ENCODE measurements around the gene PPP6R2.

The PPP6R2 gene, protein sequence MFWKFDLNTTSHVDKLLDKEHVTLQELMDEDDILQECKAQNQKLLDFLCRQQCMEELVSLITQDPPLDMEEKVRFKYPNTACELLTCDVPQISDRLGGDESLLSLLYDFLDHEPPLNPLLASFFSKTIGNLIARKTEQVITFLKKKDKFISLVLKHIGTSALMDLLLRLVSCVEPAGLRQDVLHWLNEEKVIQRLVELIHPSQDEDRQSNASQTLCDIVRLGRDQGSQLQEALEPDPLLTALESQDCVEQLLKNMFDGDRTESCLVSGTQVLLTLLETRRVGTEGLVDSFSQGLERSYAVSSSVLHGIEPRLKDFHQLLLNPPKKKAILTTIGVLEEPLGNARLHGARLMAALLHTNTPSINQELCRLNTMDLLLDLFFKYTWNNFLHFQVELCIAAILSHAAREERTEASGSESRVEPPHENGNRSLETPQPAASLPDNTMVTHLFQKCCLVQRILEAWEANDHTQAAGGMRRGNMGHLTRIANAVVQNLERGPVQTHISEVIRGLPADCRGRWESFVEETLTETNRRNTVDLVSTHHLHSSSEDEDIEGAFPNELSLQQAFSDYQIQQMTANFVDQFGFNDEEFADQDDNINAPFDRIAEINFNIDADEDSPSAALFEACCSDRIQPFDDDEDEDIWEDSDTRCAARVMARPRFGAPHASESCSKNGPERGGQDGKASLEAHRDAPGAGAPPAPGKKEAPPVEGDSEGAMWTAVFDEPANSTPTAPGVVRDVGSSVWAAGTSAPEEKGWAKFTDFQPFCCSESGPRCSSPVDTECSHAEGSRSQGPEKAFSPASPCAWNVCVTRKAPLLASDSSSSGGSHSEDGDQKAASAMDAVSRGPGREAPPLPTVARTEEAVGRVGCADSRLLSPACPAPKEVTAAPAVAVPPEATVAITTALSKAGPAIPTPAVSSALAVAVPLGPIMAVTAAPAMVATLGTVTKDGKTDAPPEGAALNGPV

GRCh38 chr22:50342651-50343540 is at the start of gene PPP6R2:
TSS of gene PPP6R2 (plus strand) at chr22:50343327. CDS start at chr22:50393909, 50,582 bp downstream.
- DNase-seq: peak; percentile 77 to 86 (median 82)

- no peak for DNase-seq
These were observed 49.4 kb upstream of the PPP6R2 start for GRCh38 chr22:50293441-50294318.

- no peak for DNase-seq
These were observed 48.8 kb upstream of the PPP6R2 start for GRCh38 chr22:50294319-50294656.

GRCh38 chr22:50296658-50297490 is 46.3 kb upstream of the PPP6R2 start:
- DNase-seq: no peak

- no peak for DNase-seq
These were observed 45.4 kb upstream of the PPP6R2 start for GRCh38 chr22:50297510-50298265.

- no peak for DNase-seq
These were observed 44.9 kb upstream of the PPP6R2 start for GRCh38 chr22:50298266-50298637.

GRCh38 chr22:50298937-50299784 is 44.0 kb upstream of the PPP6R2 start:
- DNase-seq: no peak

DNA sequence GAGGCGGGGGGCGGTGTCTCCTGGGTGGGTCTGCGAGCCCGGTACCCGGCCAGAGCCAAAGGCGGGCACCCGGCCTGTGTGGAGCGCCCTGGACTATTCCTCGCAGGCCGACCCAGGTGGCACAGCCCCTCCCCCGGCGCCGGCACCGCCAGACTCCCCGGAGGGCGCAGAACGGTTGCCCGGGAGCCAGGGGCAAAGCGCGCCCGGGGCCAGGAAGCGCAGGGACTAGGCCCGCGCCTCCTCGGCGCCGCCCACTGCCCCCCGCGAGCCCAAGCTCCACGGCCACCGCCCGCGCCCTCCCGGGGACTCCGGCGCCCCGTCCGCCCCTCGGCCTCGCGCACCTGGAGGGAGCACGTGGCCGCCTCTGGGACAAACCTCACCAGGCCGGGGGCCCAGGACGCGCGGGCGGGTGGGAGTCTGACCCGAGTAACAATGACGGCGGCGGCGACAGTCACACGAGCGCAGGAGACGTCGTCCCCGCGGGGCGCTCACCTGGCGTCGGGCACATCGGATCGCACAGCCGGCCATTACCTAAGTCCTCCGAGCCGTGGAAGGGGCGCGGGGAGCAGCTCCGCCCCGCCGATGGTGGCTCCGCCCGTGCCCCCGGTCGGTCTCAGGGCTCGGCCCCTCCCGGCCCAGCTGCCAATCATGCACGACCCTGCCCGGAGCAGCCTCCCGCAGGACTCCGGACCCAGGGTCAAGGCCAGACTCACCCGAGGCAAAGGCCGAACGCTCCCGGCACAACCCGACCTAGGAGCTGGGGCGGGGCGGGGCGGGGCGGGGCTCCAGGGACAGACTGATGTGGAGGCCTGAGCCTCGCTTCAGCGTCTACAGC is 43.1 kb upstream of the PPP6R2 start:
- no peak for DNase-seq

DNA sequence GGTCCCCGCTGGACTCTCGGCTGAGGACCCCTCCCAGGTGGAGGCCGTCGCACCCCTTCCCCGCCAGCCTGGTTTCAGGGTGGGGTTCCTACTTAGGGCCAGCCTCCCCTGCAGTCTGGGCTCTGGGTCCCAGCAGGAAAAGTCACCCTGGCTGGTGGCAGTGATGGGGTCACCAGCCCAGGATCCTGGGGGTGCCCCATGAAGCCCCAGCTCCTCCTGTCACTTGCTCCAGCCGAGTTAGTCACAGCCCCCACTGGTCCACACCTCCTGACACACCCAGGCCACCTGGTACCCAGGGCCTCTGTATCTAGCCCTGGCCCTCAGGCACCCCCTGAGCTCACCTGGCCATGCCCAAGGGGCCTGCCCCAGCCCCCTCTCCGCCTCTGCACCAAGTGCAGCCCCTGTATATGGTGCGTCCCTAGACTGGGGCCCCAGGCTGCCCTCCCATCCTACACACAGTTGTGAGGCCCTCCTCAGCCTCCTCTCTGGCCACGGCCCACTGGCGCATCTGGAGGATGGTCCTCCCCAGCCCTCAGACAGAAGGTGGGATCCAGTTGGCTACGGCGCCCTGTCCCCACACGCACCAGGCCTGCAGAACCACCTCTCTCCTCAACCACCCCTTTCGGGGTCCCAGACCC is 42.4 kb upstream of the PPP6R2 start:
- DNase-seq: no peak

- DNase-seq: no peak
These were observed 41.5 kb upstream of the PPP6R2 start for GRCh38 chr22:50301581-50301991.

DNA sequence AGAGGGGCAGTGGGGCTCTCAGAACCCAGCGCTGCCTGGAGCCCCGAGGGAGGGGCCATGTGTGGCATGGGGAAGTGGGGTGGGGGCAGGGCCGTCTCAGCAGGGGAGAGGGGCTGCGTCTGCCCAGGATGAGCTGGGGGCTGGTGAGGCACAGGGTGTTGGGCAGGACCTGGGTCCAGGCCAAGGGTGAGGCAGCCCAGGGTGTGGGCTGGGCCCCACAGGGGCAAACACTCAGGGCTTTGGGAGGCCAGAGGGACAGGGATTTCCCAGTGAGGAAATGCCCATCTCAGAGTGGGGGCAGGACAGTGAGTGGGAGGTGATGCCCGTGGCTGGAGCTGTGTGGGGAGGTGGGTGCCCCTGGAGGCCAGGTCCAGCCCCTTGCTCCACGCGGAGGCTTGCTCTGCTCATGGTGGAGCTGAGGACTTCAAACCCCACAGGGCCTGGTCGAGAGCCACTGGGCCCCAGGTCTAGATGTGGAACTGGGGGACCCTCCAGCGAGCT is 41.0 kb upstream of the PPP6R2 start:
- DNase-seq: no peak

GRCh38 chr22:50302564-50302963 is 40.6 kb upstream of the PPP6R2 start:
- DNase-seq: no peak

GRCh38 chr22:50303515-50303847 is 39.6 kb upstream of the PPP6R2 start:
- DNase-seq: no peak

DNA sequence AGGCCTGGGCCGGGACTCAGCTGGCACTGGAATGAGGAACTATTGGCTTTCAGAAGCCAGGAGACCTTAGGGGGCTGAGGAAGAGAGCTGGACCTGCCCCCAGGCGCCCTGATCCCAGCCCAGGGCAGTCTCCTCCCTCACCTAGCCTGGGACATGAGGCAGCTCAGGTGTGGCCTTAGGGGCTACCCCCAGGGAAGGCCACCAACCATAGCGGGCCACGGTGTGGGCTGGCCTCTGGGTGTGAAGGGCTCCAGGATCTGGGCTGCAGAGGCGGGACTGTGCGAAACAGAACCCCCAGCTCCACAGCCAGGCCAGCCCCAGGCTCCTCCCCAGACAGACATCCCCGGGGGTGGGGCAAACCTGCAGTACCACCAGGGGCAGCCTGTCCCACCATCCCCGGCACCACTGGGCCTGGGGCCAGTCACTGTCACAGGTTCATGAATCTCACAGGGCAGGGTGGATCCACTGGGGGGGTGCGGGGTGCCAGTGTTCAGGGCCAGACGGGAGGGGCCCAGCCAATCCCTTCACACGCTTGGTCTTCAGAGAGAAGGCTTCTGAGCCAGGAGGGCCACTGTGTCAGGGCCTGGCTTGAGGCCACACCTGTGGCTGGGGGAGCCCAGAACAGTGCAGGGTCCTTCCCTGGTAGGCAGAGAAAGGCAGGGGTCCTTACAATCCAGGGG is 39.1 kb upstream of the PPP6R2 start:
- DNase-seq: no peak

DNA sequence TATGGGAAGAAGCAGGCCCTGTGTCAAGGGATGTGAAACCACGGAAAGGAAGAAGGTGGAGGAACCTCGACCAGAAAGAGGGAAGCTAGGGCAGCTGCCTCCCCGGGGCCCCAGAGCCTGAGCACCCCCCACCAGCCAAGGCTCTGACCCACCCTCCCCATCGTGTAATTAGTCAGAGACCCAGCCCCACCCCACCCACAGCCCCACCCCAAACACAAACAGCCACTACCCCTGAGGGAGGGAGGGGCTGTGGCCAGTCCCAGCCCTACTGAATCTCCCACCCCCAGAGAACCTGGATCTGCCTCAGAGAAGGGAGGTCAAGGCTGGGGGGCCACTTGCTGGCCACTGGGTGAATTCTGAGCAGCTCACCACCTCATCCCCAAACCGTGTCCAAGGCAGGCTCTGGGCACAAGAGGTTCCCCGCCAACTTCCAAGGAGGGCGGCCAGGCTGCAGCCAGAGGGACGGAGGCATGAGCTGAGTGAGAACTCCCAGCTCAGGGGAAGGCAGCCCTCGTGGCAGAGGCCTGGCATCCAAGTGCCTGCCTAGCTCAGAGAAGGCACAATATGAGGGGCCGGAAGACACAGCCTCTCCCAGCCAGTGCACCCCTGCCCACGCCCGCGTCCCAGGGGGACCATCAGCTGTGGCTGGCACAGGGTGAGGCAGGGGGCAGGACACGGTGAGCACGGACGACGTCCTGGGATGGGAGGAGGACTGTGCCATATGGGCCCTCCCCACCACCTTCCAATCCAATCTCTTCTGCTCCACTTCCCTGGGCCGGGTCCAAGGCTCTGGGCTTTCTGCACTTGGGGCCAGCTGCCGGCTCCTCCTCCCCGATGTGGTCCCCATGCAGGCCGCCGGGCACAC is 38.4 kb upstream of the PPP6R2 start:
- no peak for DNase-seq

GRCh38 chr22:50305393-50305922 is 37.7 kb upstream of the PPP6R2 start:
- no peak for DNase-seq

Data from activated naive CD4-positive, alpha-beta T cell (primary cell).